ENCODE results near the gene GAK.
"Not testable (repeated sequence)": the region's sequence is repeated elsewhere in the genome, so short reads cannot be mapped to it uniquely, and the experiment has no call there.

GAK gene

DNA sequence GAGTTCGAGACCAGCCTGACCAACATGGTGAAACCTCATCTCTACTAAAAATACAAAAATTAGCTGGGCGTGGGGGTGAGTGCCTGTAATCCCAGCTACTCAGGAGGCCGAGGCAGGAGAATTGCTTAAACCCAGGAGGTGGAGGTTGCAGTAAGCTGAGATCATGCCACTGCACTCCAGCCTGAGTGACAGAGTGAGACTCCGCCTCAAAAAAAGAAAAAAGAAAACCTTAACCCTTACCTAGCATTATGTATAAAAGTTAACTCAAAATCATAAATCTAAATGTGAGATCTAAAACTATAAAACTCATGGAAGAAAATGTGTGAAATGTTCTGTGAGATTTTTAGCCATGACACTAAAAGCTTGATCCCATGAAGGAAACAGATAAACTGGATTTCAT lies 7.4 kb upstream of the GAK start:
- H3K27ac ChIP-seq (ENCODE audit: low read length); H3K4me3 ChIP-seq (ENCODE audit: low read length in 2 of 2); H3K9ac ChIP-seq (ENCODE audit: low read length in 2 of 2): not testable (repeated sequence)

DNA sequence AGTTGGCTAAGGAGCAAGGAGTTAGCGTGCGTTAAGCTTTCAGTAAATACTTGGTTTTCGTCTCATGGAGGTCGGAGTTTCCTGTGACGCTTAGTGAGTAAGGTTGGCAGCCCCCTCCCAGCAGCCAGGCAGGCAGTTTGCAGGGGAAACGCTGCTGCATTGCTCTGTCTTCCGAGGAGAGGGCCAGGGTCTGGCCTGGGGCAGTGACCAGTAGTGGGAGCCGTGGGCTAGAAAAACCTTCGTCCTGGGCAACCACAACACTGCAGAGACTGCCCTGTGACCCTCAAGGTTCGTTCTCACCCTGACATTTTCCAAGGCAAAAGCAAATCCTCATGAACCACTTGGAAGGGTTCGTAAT lies 576 bp upstream of the GAK start:
- Histone ChIP-seq H3K9ac (ENCODE audit: low read length in 2 of 2) (peak overlapping the region; percentile 93), H3K4me1 (ENCODE audit: control insufficient read depth, insufficient read depth, low read length) (peaks cover 24% of the 10 kb centered on the region), H3K27ac (ENCODE audit: low read length) (peak overlapping the region; percentile 77), H3K9me3 (ENCODE audit: control insufficient read depth in 2 of 2, low read length in 2 of 2) (no peaks in the 10 kb centered on the region), H3K4me3 (ENCODE audit: low read length in 2 of 2) (peak overlapping the region; percentile 98 to 100), H3K27me3 (ENCODE audit: control insufficient read depth in 1 of 2, insufficient read depth in 2 of 2, low read length in 2 of 2) (no peaks in the 10 kb centered on the region), H3K36me3 (ENCODE audit: control insufficient read depth in 2 of 2, insufficient read depth in 2 of 2, low read length in 2 of 2) (no peaks in the 10 kb centered on the region)

More for the DNA sequence above, 7.4 kb upstream of the GAK start:
- H3K9me3 ChIP-seq (ENCODE audit: control insufficient read depth in 2 of 2, low read length in 2 of 2); H3K27me3 ChIP-seq (ENCODE audit: control insufficient read depth in 1 of 2, insufficient read depth in 2 of 2, low read length in 2 of 2); H3K36me3 ChIP-seq (ENCODE audit: control insufficient read depth in 2 of 2, insufficient read depth in 2 of 2, low read length in 2 of 2); H3K4me1 ChIP-seq (ENCODE audit: control insufficient read depth, insufficient read depth, low read length): not testable (repeated sequence)

- H3K27ac ChIP-seq (ENCODE audit: low read length) = peak overlapping the region; percentile 77
- peak overlapping the region; percentile 90 to 91 for H3K9ac ChIP-seq (ENCODE audit: low read length in 2 of 2)
- peaks cover 24% of the 10 kb centered on the region for H3K4me1 ChIP-seq (ENCODE audit: control insufficient read depth, insufficient read depth, low read length)
- no peaks in the 10 kb centered on the region for H3K9me3 ChIP-seq (ENCODE audit: control insufficient read depth in 2 of 2, low read length in 2 of 2)
- H3K36me3 ChIP-seq (ENCODE audit: control insufficient read depth in 2 of 2, insufficient read depth in 2 of 2, low read length in 2 of 2) = no peaks in the 10 kb centered on the region
- no peaks in the 10 kb centered on the region for H3K27me3 ChIP-seq (ENCODE audit: control insufficient read depth in 1 of 2, insufficient read depth in 2 of 2, low read length in 2 of 2)
- H3K4me3 ChIP-seq (ENCODE audit: low read length in 2 of 2) = peak overlapping the region; percentile 98 to 100
Measured at GRCh38 chr4:931194-931959, 739 bp downstream of the GAK start.

- H3K4me1 ChIP-seq (ENCODE audit: control insufficient read depth, insufficient read depth, low read length) = peaks cover 28% of the 10 kb centered on the region
- peak overlapping the region; percentile 90 to 91 for H3K9ac ChIP-seq (ENCODE audit: low read length in 2 of 2)
- H3K9me3 ChIP-seq (ENCODE audit: control insufficient read depth in 2 of 2, low read length in 2 of 2) = no peaks in the 10 kb centered on the region
- no peaks in the 10 kb centered on the region for H3K36me3 ChIP-seq (ENCODE audit: control insufficient read depth in 2 of 2, insufficient read depth in 2 of 2, low read length in 2 of 2)
- H3K27me3 ChIP-seq (ENCODE audit: control insufficient read depth in 1 of 2, insufficient read depth in 2 of 2, low read length in 2 of 2) = no peaks in the 10 kb centered on the region
- no peak overlapping the region for H3K27ac ChIP-seq (ENCODE audit: low read length)
- peak overlapping the region; percentile 98 to 100 for H3K4me3 ChIP-seq (ENCODE audit: low read length in 2 of 2)
Measured at GRCh38 chr4:930827-931193, 1.3 kb downstream of the GAK start.

GRCh38 chr4:930028-930551 lies 2.0 kb downstream of the GAK start:
- H3K27ac ChIP-seq (ENCODE audit: low read length) = no peak overlapping the region
- H3K9me3 ChIP-seq (ENCODE audit: control insufficient read depth in 2 of 2, low read length in 2 of 2) = no peaks in the 10 kb centered on the region
- H3K9ac ChIP-seq (ENCODE audit: low read length in 2 of 2) = no peak overlapping the region
- H3K36me3 ChIP-seq (ENCODE audit: control insufficient read depth in 2 of 2, insufficient read depth in 2 of 2, low read length in 2 of 2) = peaks cover 0 to 1% of the 10 kb centered on the region in 2 donors
- no peaks in the 10 kb centered on the region for H3K27me3 ChIP-seq (ENCODE audit: control insufficient read depth in 1 of 2, insufficient read depth in 2 of 2, low read length in 2 of 2)
- H3K4me1 ChIP-seq (ENCODE audit: control insufficient read depth, insufficient read depth, low read length) = peaks cover 30% of the 10 kb centered on the region
- no peak overlapping the region for H3K4me3 ChIP-seq (ENCODE audit: low read length in 2 of 2)

GRCh38 chr4:929096-929765 lies 2.9 kb downstream of the GAK start:
- Histone ChIP-seq H3K36me3 (ENCODE audit: control insufficient read depth in 2 of 2, insufficient read depth in 2 of 2, low read length in 2 of 2) (peaks cover 0 to 2% of the 10 kb centered on the region in 2 donors), H3K4me1 (ENCODE audit: control insufficient read depth, insufficient read depth, low read length) (peaks cover 30% of the 10 kb centered on the region), H3K27ac (ENCODE audit: low read length) (no peak overlapping the region), H3K9me3 (ENCODE audit: control insufficient read depth in 2 of 2, low read length in 2 of 2) (no peaks in the 10 kb centered on the region), H3K9ac (ENCODE audit: low read length in 2 of 2) (no peak overlapping the region), H3K27me3 (ENCODE audit: control insufficient read depth in 1 of 2, insufficient read depth in 2 of 2, low read length in 2 of 2) (no peaks in the 10 kb centered on the region), H3K4me3 (ENCODE audit: low read length in 2 of 2) (no peak overlapping the region)

DNA sequence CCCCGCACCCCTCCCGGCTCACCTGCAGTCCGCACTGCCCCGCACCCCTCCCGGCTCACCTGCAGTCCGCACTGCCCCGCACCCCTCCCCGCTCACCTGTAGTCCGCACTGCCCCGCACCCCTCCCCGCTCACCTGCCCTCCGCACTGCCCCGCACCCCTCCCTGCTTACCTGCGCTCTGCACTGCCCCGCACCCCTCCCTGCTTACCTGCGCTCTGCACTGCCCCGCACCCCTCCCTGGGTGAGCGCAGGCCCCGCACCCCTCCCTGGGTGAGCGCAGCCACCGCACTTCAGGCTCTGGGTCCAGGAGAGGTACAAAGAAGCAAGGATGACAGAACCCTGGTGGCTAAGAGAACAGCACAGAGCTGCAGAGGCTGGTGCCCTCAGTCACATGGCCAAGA lies 4.5 kb downstream of the GAK start:
- H3K4me3 ChIP-seq (ENCODE audit: low read length in 2 of 2); H3K27ac ChIP-seq (ENCODE audit: low read length); H3K9ac ChIP-seq (ENCODE audit: low read length in 2 of 2); H3K27me3 ChIP-seq (ENCODE audit: control insufficient read depth in 1 of 2, insufficient read depth in 2 of 2, low read length in 2 of 2); H3K36me3 ChIP-seq (ENCODE audit: control insufficient read depth in 2 of 2, insufficient read depth in 2 of 2, low read length in 2 of 2); H3K9me3 ChIP-seq (ENCODE audit: control insufficient read depth in 2 of 2, low read length in 2 of 2): not testable (repeated sequence)
- peaks cover 20% of the 10 kb centered on the region for H3K4me1 ChIP-seq (ENCODE audit: control insufficient read depth, insufficient read depth, low read length)

DNA sequence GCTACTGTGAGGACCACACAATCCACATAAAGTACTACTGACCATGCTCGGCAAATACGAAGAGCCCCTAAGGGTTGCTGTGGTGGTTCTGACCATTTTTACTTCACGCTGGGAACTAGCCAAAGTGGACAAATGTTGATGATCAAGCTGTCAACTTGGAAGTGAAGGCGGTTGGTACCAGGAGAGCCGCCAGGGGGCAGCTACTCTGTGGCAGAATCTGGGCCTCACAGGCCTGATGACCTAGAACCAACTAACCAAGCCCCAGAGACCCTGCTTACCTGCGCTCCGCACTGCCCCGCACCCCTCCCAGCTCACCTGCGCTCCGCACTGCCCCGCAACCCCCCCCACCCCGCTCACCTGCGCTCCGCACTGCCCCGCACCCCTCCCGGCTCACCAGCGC lies 5.6 kb downstream of the GAK start:
- Histone ChIP-seq H3K9ac (ENCODE audit: low read length in 2 of 2) (no peak overlapping the region), H3K27ac (ENCODE audit: low read length) (no peak overlapping the region), H3K36me3 (ENCODE audit: control insufficient read depth in 2 of 2, insufficient read depth in 2 of 2, low read length in 2 of 2) (peaks cover 3 to 4% of the 10 kb centered on the region in 2 donors), H3K4me1 (ENCODE audit: control insufficient read depth, insufficient read depth, low read length) (peaks cover 19% of the 10 kb centered on the region), H3K9me3 (ENCODE audit: control insufficient read depth in 2 of 2, low read length in 2 of 2) (no peaks in the 10 kb centered on the region), H3K4me3 (ENCODE audit: low read length in 2 of 2) (no peak overlapping the region), H3K27me3 (ENCODE audit: control insufficient read depth in 1 of 2, insufficient read depth in 2 of 2, low read length in 2 of 2) (no peaks in the 10 kb centered on the region)

DNA sequence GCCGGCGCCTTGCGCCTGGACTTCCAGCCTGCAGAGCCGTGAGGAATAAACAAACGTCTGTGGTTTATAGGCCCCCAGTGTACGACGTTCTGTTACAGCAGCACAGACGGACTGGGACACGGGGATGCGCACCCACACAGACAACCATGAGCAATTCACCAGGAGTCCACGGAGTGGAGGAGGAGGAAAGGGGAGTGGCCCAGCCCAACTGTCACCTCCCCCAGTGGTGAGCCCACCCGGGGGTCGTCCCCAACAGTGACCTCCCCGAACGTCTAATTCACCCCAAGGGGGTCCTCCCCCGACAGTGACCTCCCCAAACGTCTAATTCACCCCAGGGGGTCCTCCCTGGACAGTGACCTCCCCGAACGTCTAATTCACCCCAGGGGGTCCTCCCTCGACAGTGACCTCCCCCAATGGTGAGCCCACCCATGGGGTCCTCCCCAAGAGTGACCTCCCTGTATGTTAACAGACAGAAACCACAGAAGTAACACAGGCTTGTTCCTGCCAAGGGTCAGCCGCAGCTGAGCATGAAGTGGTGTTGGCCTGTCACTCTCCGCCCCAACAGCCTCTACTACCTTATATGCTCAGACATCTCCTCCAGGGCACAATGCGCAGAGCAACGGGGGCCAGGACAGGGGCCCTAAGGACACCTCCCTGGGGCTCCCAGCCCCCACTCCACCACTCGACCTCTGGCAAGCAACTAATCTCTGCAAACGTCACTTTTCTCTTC lies 6.2 kb downstream of the GAK start:
- Histone ChIP-seq H3K4me1 (ENCODE audit: control insufficient read depth, insufficient read depth, low read length) (peaks cover 13% of the 10 kb centered on the region), H3K36me3 (ENCODE audit: control insufficient read depth in 2 of 2, insufficient read depth in 2 of 2, low read length in 2 of 2) (peaks cover 3 to 4% of the 10 kb centered on the region in 2 donors), H3K9ac (ENCODE audit: low read length in 2 of 2) (no peak overlapping the region), H3K27ac (ENCODE audit: low read length) (no peak overlapping the region), H3K27me3 (ENCODE audit: control insufficient read depth in 1 of 2, insufficient read depth in 2 of 2, low read length in 2 of 2) (no peaks in the 10 kb centered on the region), H3K9me3 (ENCODE audit: control insufficient read depth in 2 of 2, low read length in 2 of 2) (no peaks in the 10 kb centered on the region), H3K4me3 (ENCODE audit: low read length in 2 of 2) (no peak overlapping the region)

DNA sequence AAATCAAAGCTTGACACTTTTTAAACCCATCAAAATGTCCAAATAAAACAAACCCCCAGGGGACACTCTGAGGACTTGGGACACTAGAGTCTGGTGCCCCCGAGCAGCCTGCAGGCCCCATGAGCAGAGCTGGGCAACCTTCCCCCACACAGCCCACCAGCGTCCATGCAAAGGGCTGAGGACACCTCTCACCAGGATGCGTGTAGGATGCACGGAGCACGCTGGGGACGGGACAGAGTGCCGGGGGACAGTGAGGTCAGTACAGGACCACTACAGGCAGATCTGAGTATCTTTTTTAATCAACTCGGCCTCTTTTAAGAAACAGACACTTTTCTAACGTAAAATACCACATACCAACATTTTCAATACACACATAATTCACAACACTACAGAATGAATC lies 6.9 kb downstream of the GAK start:
- Histone ChIP-seq H3K27ac (ENCODE audit: low read length) (no peak overlapping the region), H3K4me1 (ENCODE audit: control insufficient read depth, insufficient read depth, low read length) (peaks cover 10% of the 10 kb centered on the region), H3K36me3 (ENCODE audit: control insufficient read depth in 2 of 2, insufficient read depth in 2 of 2, low read length in 2 of 2) (peaks cover 3 to 4% of the 10 kb centered on the region in 2 donors), H3K9ac (ENCODE audit: low read length in 2 of 2) (no peak overlapping the region), H3K9me3 (ENCODE audit: control insufficient read depth in 2 of 2, low read length in 2 of 2) (no peaks in the 10 kb centered on the region), H3K4me3 (ENCODE audit: low read length in 2 of 2) (no peak overlapping the region), H3K27me3 (ENCODE audit: control insufficient read depth in 1 of 2, insufficient read depth in 2 of 2, low read length in 2 of 2) (no peaks in the 10 kb centered on the region)
